Mucosa of rectum (tissue), 2 donors: ENCODE results near the gene ETV4.

Experiments
- H3K27ac ChIP-seq, 2 donors: one replicate each; pipeline ENCODE4 v1.7.0; 2013; ENCODE audit warnings: inconsistent platforms in 2 of 2, low read depth in 2 of 2, low read length in 2 of 2
- H3K27me3 ChIP-seq, 2 donors: one replicate each; pipeline ENCODE4 v1.7.0; 2013; ENCODE audit warnings: low read length in 2 of 2; ENCODE audit not compliant: control insufficient read depth in 2 of 2, insufficient read depth in 2 of 2
- H3K36me3 ChIP-seq, 2 donors: one replicate each; pipeline ENCODE4 v1.7.0; 2013; ENCODE audit warnings: low read length in 2 of 2; ENCODE audit not compliant: control insufficient read depth in 2 of 2, insufficient read depth in 2 of 2
- H3K4me1 ChIP-seq, 2 donors: one replicate each; pipeline ENCODE4 v1.7.0; 2013; ENCODE audit warnings: low read length in 2 of 2, mild to moderate bottlenecking in 1 of 2; ENCODE audit not compliant: control insufficient read depth in 2 of 2, insufficient read depth in 2 of 2
- H3K4me3 ChIP-seq, 2 donors: one replicate each; pipeline ENCODE4 v1.7.0; 2013; ENCODE audit warnings: low read length in 2 of 2
- H3K9ac ChIP-seq, 2 donors: one replicate each; pipeline ENCODE4 v1.7.0; 2013; ENCODE audit warnings: low read length in 2 of 2, low read depth in 1 of 2, mild to moderate bottlenecking in 1 of 2
- H3K9me3 ChIP-seq, 2 donors: one replicate each; pipeline ENCODE4 v1.7.0; 2013; ENCODE audit warnings: low read length in 2 of 2; ENCODE audit not compliant: control insufficient read depth in 2 of 2
- donor health status: healthy.
- donor health status: Normal muscosa, but diverticular disease.

The ETV4 gene

DNA sequence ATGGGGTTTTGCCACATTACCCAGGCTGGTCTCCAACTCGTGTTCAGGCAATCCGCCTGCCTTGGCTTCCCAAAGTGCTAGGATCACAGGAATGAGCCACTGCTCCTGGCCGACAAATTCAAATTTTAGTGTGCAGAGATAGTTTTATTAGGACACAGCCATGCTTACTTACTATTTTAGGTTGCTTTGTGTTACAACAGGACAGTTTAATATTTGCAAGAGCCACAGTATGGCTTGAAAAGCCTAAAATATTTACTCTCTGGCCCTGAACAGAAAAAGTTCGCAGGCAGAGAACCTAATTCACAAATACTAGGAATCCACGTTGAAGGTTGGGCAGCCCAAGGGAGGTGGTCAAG is 12.6 kb upstream of the ETV4 start:
- Histone ChIP-seq H3K27me3 (peaks cover 0 to 8% of the 10 kb centered on the region in 2 donors), H3K4me1 (peaks cover 19 to 22% of the 10 kb centered on the region in 2 donors), H3K36me3 (no peaks in the 10 kb centered on the region), H3K4me3 (no peak overlapping the region), H3K9ac (no peak overlapping the region), H3K9me3 (no peaks in the 10 kb centered on the region), H3K27ac (no peak overlapping the region)

DNA sequence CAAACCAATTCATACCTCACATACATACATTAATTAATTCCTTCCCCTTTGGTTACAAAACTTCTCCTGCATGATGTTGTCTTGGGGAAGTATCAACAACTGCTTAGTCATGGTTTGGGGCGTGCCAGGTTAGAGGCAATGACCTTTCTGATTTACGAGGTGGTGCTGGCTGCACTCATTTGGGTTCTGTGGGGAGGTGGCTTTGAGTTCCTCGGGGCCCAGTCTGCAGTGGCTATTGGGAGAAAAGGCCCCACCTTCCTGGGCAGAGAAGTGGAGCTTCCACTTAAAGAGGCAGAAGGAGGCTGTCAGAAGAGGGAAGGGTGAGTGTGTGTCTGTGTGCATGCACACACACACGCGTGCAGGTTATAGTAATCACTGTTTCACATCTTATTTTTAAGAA is 10.2 kb upstream of the ETV4 start:
- peak overlapping the region in 1 of 2 donors; percentile 14 for H3K4me3 ChIP-seq
- H3K9ac ChIP-seq = no peak overlapping the region
- no peaks in the 10 kb centered on the region for H3K27me3 ChIP-seq
- peak overlapping the region in 1 of 2 donors; percentile 35 for H3K27ac ChIP-seq
- no peaks in the 10 kb centered on the region for H3K36me3 ChIP-seq
- no peaks in the 10 kb centered on the region for H3K9me3 ChIP-seq
- H3K4me1 ChIP-seq = peaks cover 18 to 29% of the 10 kb centered on the region in 2 donors

- Histone ChIP-seq H3K27me3 (no peaks in the 10 kb centered on the region), H3K4me3 (peak overlapping the region in 1 of 2 donors; percentile 41), H3K4me1 (peaks cover 18 to 29% of the 10 kb centered on the region in 2 donors), H3K27ac (no peak overlapping the region), H3K9ac (no peak overlapping the region), H3K9me3 (no peaks in the 10 kb centered on the region), H3K36me3 (no peaks in the 10 kb centered on the region)
Measured at GRCh38 chr17:43554857-43555256, 8.7 kb upstream of the ETV4 start.

DNA sequence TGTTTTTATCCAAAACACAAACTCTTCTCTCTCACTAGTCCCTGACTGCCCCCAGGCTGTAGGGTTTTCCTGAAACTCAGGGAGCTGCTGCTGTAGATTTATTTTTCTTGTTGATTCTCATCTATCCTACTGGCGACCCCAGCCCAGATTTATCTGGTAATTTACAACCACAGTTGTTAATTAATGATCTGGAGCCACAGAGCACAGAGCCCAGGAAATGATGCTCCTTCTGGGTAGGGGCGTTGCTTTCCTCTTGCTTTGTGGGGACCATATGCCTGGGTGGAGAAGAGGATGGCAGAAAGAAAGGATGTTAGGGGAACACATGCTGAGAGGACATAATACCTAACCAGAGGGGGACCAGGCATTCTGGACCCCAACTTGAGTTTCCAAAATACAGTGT is 7.4 kb upstream of the ETV4 start:
- H3K27me3 ChIP-seq = peaks cover 0 to 3% of the 10 kb centered on the region in 2 donors
- H3K9ac ChIP-seq = no peak overlapping the region
- H3K9me3 ChIP-seq = no peaks in the 10 kb centered on the region
- H3K4me3 ChIP-seq = no peak overlapping the region
- peak overlapping the region in 1 of 2 donors; percentile 48 for H3K27ac ChIP-seq
- no peaks in the 10 kb centered on the region for H3K36me3 ChIP-seq
- H3K4me1 ChIP-seq = peaks cover 18 to 29% of the 10 kb centered on the region in 2 donors

- H3K4me3 ChIP-seq = peak overlapping the region in 1 of 2 donors; percentile 32
- peaks cover 18 to 29% of the 10 kb centered on the region in 2 donors for H3K4me1 ChIP-seq
- H3K9ac ChIP-seq = no peak overlapping the region
- H3K36me3 ChIP-seq = no peaks in the 10 kb centered on the region
- no peak overlapping the region for H3K27ac ChIP-seq
- peaks cover 7 to 9% of the 10 kb centered on the region in 2 donors for H3K27me3 ChIP-seq
- H3K9me3 ChIP-seq = no peaks in the 10 kb centered on the region
Measured at GRCh38 chr17:43552229-43552837, 6.2 kb upstream of the ETV4 start.

GRCh38 chr17:43550754-43551153 is 4.6 kb upstream of the ETV4 start:
- peaks cover 8 to 14% of the 10 kb centered on the region in 2 donors for H3K27me3 ChIP-seq
- H3K4me1 ChIP-seq = peaks cover 25 to 33% of the 10 kb centered on the region in 2 donors
- H3K9me3 ChIP-seq = no peaks in the 10 kb centered on the region
- no peak overlapping the region for H3K9ac ChIP-seq
- H3K4me3 ChIP-seq = no peak overlapping the region
- no peak overlapping the region for H3K27ac ChIP-seq
- H3K36me3 ChIP-seq = no peaks in the 10 kb centered on the region

DNA sequence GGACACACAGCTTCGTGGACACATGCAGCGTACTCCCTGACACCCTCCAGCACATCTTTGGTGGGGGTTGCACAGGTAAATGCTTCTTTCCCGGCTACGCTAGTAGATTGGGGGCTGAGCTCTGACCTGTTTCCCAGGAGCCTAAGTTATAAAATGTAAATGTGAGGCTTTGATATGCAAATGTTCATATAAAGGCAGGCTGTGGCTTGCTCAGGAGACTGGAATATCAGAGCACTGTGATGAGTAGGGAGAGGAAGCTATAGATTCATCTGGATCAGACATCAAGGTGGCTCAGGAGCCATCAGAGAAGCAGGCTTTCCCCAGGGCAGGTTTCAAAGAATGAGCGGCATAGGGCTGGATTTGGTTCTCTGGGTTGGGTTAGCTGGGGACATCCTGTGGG is 3.4 kb upstream of the ETV4 start:
- Histone ChIP-seq H3K27ac (no peak overlapping the region), H3K9ac (no peak overlapping the region), H3K4me1 (peaks cover 20 to 32% of the 10 kb centered on the region in 2 donors)

DNA sequence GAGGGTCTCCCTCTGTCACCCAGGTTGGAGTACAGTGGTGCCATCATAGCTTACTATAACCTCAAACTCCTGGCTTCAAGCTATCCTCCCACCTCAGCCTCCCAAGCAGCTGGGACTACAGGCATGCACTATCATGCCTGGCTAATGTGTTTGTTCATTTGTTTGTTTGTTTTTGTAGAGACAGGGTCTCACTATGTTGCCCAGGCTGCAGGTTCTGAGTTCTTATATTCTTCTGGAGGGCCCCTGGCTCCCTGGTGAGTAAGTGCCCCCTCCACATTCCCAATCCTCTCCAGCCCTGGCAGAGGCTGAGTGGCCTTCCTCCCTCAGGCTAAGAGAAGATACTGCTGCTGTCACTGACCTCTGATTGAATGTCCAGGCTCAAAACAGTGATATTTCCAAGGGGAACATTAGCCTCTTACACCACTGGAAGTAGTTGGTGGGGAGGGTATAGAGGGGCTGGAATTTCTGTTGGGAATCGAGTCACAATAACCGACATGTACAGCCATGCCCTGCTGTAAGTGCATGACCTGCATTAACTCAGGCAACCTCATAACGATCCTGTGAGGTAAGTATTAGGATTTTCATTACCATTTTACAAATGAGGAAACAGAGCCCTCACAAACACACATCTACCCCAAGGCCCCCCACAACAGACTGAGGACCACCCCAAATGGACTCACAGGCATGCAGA is 2.7 kb upstream of the ETV4 start:
- no peak overlapping the region for H3K9ac ChIP-seq
- peaks cover 17 to 32% of the 10 kb centered on the region in 2 donors for H3K4me1 ChIP-seq
- no peaks in the 10 kb centered on the region for H3K36me3 ChIP-seq
- H3K9me3 ChIP-seq = no peaks in the 10 kb centered on the region
- H3K27me3 ChIP-seq = peaks cover 12 to 19% of the 10 kb centered on the region in 2 donors
- H3K4me3 ChIP-seq = no peak overlapping the region
- no peak overlapping the region for H3K27ac ChIP-seq

More for the DNA sequence above, 3.4 kb upstream of the ETV4 start:
- Histone ChIP-seq H3K36me3 (no peaks in the 10 kb centered on the region), H3K27me3 (peaks cover 8 to 17% of the 10 kb centered on the region in 2 donors), H3K9me3 (no peaks in the 10 kb centered on the region), H3K4me3 (no peak overlapping the region)

- Histone ChIP-seq H3K4me3 (no peak overlapping the region), H3K36me3 (no peaks in the 10 kb centered on the region), H3K27me3 (peaks cover 12 to 24% of the 10 kb centered on the region in 2 donors), H3K4me1 (peaks cover 11 to 27% of the 10 kb centered on the region in 2 donors), H3K9me3 (no peaks in the 10 kb centered on the region), H3K9ac (no peak overlapping the region), H3K27ac (no peak overlapping the region)
Measured at GRCh38 chr17:43547659-43548256, 1.6 kb upstream of the ETV4 start.

GRCh38 chr17:43547189-43547550 is 1.0 kb upstream of the ETV4 start:
- H3K27ac ChIP-seq = no peak overlapping the region
- H3K36me3 ChIP-seq = no peaks in the 10 kb centered on the region
- H3K9ac ChIP-seq = no peak overlapping the region
- H3K27me3 ChIP-seq = peaks cover 12 to 24% of the 10 kb centered on the region in 2 donors
- peaks cover 8 to 22% of the 10 kb centered on the region in 2 donors for H3K4me1 ChIP-seq
- no peak overlapping the region for H3K4me3 ChIP-seq
- no peaks in the 10 kb centered on the region for H3K9me3 ChIP-seq
